KMS-11 (cell line): Measurements from ENCODE around the gene NSG1.
"Not testable (repeated sequence)": the region's sequence is repeated elsewhere in the genome, so short reads cannot be mapped to it uniquely, and the experiment has no call there.

Experiments
- H2AFZ ChIP-seq: fragments of 200-600 bp; sonication (generic); 2 replicates; pipeline ENCODE4 v1.6.1; 2016; ENCODE audit warnings: antibody characterized with exemption, mixed run types, low read depth
- H3K27ac ChIP-seq: fragments of 200-600 bp; sonication (generic); 2 replicates; pipeline ENCODE4 v1.6.1; 2016; ENCODE audit warnings: mild to moderate bottlenecking, mixed run types
- H3K27me3 ChIP-seq: fragments of 200-600 bp; sonication (generic); 2 replicates; pipeline ENCODE4 v1.6.1; 2017; ENCODE audit warnings: mild to moderate bottlenecking, low read depth, mixed run types, moderate library complexity; ENCODE audit not compliant: insufficient read depth
- H3K36me3 ChIP-seq: fragments of 200-600 bp; sonication (generic); 2 replicates; pipeline ENCODE4 v1.6.1; 2017; ENCODE audit warnings: mild to moderate bottlenecking, mixed run types; ENCODE audit not compliant: insufficient read depth
- H3K4me1 ChIP-seq: fragments of 200-600 bp; sonication (generic); 2 replicates; pipeline ENCODE4 v1.6.1; 2016; ENCODE audit warnings: mild to moderate bottlenecking, low read depth, mixed run types; ENCODE audit not compliant: poor library complexity, severe bottlenecking
- H3K4me2 ChIP-seq: fragments of 200-600 bp; sonication (generic); 2 replicates; pipeline ENCODE4 v1.7.0; 2016; ENCODE audit warnings: mild to moderate bottlenecking, mixed run types
- H3K4me3 ChIP-seq: fragments of 200-600 bp; sonication (generic); IDR thresholded peaks from 2 replicates; pipeline ENCODE4 v1.6.1; 2017; ENCODE audit warnings: low read depth, low read length, mixed read lengths; ENCODE audit not compliant: insufficient read depth
- H3K79me2 ChIP-seq: fragments of 200-600 bp; sonication (generic); 2 replicates; pipeline ENCODE4 v1.6.1; 2016; ENCODE audit warnings: low read depth, mixed run types; ENCODE audit not compliant: insufficient read depth
- H3K9ac ChIP-seq: fragments of 200-600 bp; sonication (generic); 2 replicates; pipeline ENCODE4 v1.6.1; 2016; ENCODE audit warnings: mild to moderate bottlenecking, mixed run types
- H4K20me1 ChIP-seq: fragments of 200-600 bp; sonication (generic); 2 replicates; pipeline ENCODE4 v1.6.1; 2016; ENCODE audit warnings: mild to moderate bottlenecking, mixed run types; ENCODE audit not compliant: insufficient read depth
- TF ChIP-seq, protein P1 (sequence below): fragments of 200-600 bp; sonication (generic); conservative IDR thresholded peaks from 2 replicates; pipeline ENCODE4 v1.6.1; 2017; ENCODE audit warnings: low read depth, mild to moderate bottlenecking, antibody characterized with exemption, low read length, moderate library complexity, mixed read lengths

Gene NSG1

DNA sequence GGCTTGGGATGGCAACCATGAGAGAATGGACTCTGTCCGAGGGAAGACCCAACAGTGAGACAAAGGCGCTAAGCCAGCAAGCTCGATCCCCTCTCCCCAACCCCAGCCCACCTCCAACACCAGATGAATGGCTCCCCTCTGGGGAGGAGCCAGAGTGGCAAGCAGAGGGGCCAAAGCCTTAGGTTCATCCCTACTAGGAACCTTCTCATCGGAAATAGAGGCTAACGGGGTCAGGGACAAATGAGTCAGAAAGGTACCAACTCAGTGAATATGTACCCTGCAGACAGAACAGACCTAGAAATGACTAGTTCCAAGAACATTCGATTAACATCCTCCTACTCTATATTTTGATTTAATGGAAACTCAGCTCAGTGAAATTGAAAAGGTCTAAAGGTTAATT, 73.9 kb downstream of the NSG1 start:
- TF ChIP-seq, protein P1, sequence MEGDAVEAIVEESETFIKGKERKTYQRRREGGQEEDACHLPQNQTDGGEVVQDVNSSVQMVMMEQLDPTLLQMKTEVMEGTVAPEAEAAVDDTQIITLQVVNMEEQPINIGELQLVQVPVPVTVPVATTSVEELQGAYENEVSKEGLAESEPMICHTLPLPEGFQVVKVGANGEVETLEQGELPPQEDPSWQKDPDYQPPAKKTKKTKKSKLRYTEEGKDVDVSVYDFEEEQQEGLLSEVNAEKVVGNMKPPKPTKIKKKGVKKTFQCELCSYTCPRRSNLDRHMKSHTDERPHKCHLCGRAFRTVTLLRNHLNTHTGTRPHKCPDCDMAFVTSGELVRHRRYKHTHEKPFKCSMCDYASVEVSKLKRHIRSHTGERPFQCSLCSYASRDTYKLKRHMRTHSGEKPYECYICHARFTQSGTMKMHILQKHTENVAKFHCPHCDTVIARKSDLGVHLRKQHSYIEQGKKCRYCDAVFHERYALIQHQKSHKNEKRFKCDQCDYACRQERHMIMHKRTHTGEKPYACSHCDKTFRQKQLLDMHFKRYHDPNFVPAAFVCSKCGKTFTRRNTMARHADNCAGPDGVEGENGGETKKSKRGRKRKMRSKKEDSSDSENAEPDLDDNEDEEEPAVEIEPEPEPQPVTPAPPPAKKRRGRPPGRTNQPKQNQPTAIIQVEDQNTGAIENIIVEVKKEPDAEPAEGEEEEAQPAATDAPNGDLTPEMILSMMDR, result no peak
- Histone ChIP-seq H3K4me3 (no peak overlapping the region), H4K20me1 (no peaks in the 10 kb centered on the region), H2AFZ (no peak overlapping the region), H3K9ac (no peak overlapping the region), H3K36me3 (no peaks in the 10 kb centered on the region), H3K4me1 (peaks cover 9% of the 10 kb centered on the region), H3K79me2 (no peaks in the 10 kb centered on the region), H3K27ac (no peak overlapping the region), H3K27me3 (no peaks in the 10 kb centered on the region), H3K4me2 (no peak overlapping the region)

DNA sequence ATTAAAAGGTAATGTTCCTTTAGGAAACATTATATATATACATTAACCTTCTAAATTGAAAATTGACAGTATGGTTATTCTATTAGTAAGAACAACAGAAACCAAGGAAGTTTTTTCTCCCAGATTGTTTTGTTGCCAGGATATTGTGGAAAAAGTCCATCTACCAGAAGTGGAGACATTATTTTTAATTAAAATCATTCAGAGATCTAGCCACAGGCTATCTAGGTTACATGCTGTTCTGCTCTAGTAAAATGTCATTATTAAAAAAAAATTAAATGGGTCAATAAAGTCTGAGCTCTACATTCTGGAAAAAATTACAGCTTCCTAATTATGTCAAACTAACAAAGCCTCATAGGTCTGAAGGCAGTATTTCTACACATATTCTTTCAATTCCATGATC, 74.3 kb downstream of the NSG1 start:
- Histone ChIP-seq H3K4me3 (no peak overlapping the region), H2AFZ (no peak overlapping the region), H3K79me2 (no peaks in the 10 kb centered on the region), H3K4me1 (peaks cover 5% of the 10 kb centered on the region), H3K27me3 (no peaks in the 10 kb centered on the region), H3K36me3 (no peaks in the 10 kb centered on the region), H3K4me2 (no peak overlapping the region), H3K27ac (no peak overlapping the region), H4K20me1 (no peaks in the 10 kb centered on the region), H3K9ac (no peak overlapping the region)
- TF ChIP-seq, protein P1, result no peak

DNA sequence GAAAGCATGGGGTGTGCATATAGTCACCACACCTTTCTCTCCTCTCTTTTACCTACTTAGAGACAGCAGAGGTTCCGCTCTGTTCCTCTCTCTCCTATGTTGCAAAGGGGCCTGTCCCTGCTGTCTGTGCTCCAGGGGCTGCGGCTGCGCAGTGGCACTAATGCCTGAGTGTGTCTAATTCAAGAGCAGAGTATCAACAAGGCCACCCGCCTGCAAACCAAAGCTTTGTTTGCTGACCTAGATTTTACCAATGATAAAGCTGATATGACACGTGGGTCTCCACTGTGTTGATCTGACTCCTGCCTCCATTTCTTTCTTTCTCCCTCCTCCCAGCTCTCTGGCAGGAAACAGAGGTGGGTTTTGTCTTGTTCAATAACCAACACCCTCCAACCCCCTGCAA, 74.9 kb downstream of the NSG1 start:
- no peak overlapping the region for H3K4me2 ChIP-seq
- no peaks in the 10 kb centered on the region for H3K27me3 ChIP-seq
- H3K36me3 ChIP-seq, result no peaks in the 10 kb centered on the region
- no peak overlapping the region for H3K4me3 ChIP-seq
- H3K27ac ChIP-seq, result no peak overlapping the region
- no peak overlapping the region for H2AFZ ChIP-seq
- no peak overlapping the region for H3K9ac ChIP-seq
- TF ChIP-seq, protein P1, result no peak
- H4K20me1 ChIP-seq, result no peaks in the 10 kb centered on the region
- H3K4me1 ChIP-seq, result no peaks in the 10 kb centered on the region
- no peaks in the 10 kb centered on the region for H3K79me2 ChIP-seq

GRCh38 chr4:4462970-4463369, 76.1 kb downstream of the NSG1 start:
- H4K20me1 ChIP-seq, result no peaks in the 10 kb centered on the region
- no peak overlapping the region for H3K4me3 ChIP-seq
- no peak overlapping the region for H2AFZ ChIP-seq
- no peaks in the 10 kb centered on the region for H3K4me1 ChIP-seq
- H3K27ac ChIP-seq, result no peak overlapping the region
- H3K36me3 ChIP-seq, result no peaks in the 10 kb centered on the region
- no peaks in the 10 kb centered on the region for H3K79me2 ChIP-seq
- H3K9ac ChIP-seq, result no peak overlapping the region
- TF ChIP-seq, protein P1, result no peak
- H3K4me2 ChIP-seq, result no peak overlapping the region
- H3K27me3 ChIP-seq, result no peaks in the 10 kb centered on the region

- not testable (repeated sequence) for H2AFZ ChIP-seq, H4K20me1 ChIP-seq, H3K9ac ChIP-seq, H3K4me3 ChIP-seq, H3K27ac ChIP-seq, H3K79me2 ChIP-seq, H3K4me1 ChIP-seq, H3K27me3 ChIP-seq, H3K36me3 ChIP-seq, H3K4me2 ChIP-seq
Measured at GRCh38 chr4:4465238-4465637, 78.3 kb downstream of the NSG1 start.
